ENCODE results near the gene GNAI2. TPM values are rescaled to one million over a fixed set of nuclear protein-coding genes. Genes with fewer than 3 reads are reported as not detected.
A peak's percentile ranks its signal among the peaks of the same experiment; 100 is the strongest.

Gene GNAI2
- total RNA-seq, 1 experiment from 2014 or later = 62.0 TPM

DNA sequence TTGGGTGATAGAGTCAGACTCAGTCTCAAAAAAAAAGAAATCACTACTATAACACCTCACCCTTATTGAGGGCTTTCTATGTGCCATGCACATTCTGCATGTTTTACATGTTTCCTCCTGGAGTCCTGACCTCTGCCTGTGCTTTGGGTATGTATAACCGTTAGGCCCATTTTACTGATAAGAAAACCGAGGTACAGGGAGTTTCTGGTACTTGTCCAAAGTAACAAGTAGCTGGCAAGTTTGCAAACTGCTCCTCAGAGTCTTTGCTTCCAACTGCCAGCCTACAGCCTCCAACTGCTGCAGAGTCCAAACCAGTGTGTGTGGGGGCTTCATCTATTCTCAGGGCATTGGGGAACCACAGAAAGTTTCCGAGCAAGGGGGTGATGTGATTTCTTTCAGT, 3.7 kb upstream of the GNAI2 start:
- Mint-ChIP-seq H3K36me3 (ENCODE audit: insufficient read depth, unreplicated experiment) (peaks cover 7% of the 10 kb centered on the region), H3K27me3 (ENCODE audit: insufficient read depth, unreplicated experiment) (no peaks in the 10 kb centered on the region), H3K27ac (ENCODE audit: unreplicated experiment) (no peak overlapping the region), H3K4me1 (ENCODE audit: low read depth, unreplicated experiment) (peaks cover 9% of the 10 kb centered on the region), H3K4me3 (ENCODE audit: unreplicated experiment) (no peak overlapping the region), H3K9me3 (ENCODE audit: unreplicated experiment) (no peaks in the 10 kb centered on the region)
- DNase-seq = no peak
- Histone ChIP-seq H3K4me3 (ENCODE audit: low read depth, low read length) (no peak overlapping the region), H3K4me1 (peaks cover 22% of the 10 kb centered on the region), H3K36me3 (ENCODE audit: control insufficient read depth, insufficient read depth, low read length) (no peaks in the 10 kb centered on the region), H3K27me3 (replicated peaks; ENCODE audit: control insufficient read depth, insufficient read depth, low read length) (no peaks in the 10 kb centered on the region), H3K9me3 (no peaks in the 10 kb centered on the region)
- TF ChIP-seq, protein P1, sequence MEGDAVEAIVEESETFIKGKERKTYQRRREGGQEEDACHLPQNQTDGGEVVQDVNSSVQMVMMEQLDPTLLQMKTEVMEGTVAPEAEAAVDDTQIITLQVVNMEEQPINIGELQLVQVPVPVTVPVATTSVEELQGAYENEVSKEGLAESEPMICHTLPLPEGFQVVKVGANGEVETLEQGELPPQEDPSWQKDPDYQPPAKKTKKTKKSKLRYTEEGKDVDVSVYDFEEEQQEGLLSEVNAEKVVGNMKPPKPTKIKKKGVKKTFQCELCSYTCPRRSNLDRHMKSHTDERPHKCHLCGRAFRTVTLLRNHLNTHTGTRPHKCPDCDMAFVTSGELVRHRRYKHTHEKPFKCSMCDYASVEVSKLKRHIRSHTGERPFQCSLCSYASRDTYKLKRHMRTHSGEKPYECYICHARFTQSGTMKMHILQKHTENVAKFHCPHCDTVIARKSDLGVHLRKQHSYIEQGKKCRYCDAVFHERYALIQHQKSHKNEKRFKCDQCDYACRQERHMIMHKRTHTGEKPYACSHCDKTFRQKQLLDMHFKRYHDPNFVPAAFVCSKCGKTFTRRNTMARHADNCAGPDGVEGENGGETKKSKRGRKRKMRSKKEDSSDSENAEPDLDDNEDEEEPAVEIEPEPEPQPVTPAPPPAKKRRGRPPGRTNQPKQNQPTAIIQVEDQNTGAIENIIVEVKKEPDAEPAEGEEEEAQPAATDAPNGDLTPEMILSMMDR (IDR thresholded peaks at IDR 0.05; ENCODE audit: insufficient read depth in 1 of 2, low read depth in 1 of 2, low read length in 1 of 2, severe bottlenecking in 1 of 2, unreplicated experiment in 1 of 2) = no peak
- BruUV-seq (replicated peaks) = no TSS peak
- CTCF ChIA-PET = no interaction called here
- intact Hi-C loops (cut with micrococcal nuclease; ENCODE audit: unreplicated experiment) = no loop called here
- POLR2A ChIA-PET = no interaction called here

DNA sequence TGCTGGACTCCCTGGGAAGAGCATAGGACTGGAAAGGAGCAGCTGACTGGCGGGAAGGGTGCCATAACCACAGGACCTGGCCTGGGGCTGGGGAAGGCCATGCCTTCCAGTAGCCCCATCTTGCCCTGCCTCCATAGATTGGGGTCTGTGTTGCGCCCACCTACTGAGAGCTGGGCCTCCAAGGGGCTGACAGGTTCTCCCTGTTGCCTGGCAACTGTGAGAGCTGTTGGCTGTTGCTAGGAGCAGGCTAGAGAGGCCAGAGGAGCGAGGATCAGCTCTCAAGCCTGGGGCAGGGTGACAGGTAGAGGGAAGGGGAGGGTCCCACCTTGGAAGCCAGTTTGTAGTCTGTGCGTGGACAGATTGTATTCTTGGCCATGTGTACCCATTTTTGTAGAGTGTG, 2.8 kb upstream of the GNAI2 start:
- H3K4me1 ChIP-seq = peaks cover 28% of the 10 kb centered on the region
- Mint-ChIP-seq H3K9me3 (ENCODE audit: unreplicated experiment) (no peaks in the 10 kb centered on the region), H3K4me3 (ENCODE audit: unreplicated experiment) (no peak overlapping the region), H3K36me3 (ENCODE audit: insufficient read depth, unreplicated experiment) (peaks cover 7% of the 10 kb centered on the region), H3K4me1 (ENCODE audit: low read depth, unreplicated experiment) (peaks cover 13% of the 10 kb centered on the region), H3K27ac (ENCODE audit: unreplicated experiment) (no peak overlapping the region), H3K27me3 (ENCODE audit: insufficient read depth, unreplicated experiment) (no peaks in the 10 kb centered on the region)
- H3K4me3 ChIP-seq (ENCODE audit: low read depth, low read length) = no peak overlapping the region
- H3K27me3 ChIP-seq (replicated peaks; ENCODE audit: control insufficient read depth, insufficient read depth, low read length) = no peaks in the 10 kb centered on the region
- POLR2A ChIA-PET = interaction anchor here (0.6 kb wide), 1 partner anchor 31 kb away, joined by 5 read pairs; no protein-coding TSS in a partner anchor
- no peak for DNase-seq
- no peaks in the 10 kb centered on the region for H3K36me3 ChIP-seq (ENCODE audit: control insufficient read depth, insufficient read depth, low read length)
- no peaks in the 10 kb centered on the region for H3K9me3 ChIP-seq
- intact Hi-C loops (cut with micrococcal nuclease; ENCODE audit: unreplicated experiment) = no loop called here
- TF ChIP-seq, protein P1 (IDR thresholded peaks at IDR 0.05; ENCODE audit: insufficient read depth in 1 of 2, low read depth in 1 of 2, low read length in 1 of 2, severe bottlenecking in 1 of 2, unreplicated experiment in 1 of 2) = no peak
- CTCF ChIA-PET = no interaction called here
- no TSS peak for BruUV-seq (replicated peaks)

DNA sequence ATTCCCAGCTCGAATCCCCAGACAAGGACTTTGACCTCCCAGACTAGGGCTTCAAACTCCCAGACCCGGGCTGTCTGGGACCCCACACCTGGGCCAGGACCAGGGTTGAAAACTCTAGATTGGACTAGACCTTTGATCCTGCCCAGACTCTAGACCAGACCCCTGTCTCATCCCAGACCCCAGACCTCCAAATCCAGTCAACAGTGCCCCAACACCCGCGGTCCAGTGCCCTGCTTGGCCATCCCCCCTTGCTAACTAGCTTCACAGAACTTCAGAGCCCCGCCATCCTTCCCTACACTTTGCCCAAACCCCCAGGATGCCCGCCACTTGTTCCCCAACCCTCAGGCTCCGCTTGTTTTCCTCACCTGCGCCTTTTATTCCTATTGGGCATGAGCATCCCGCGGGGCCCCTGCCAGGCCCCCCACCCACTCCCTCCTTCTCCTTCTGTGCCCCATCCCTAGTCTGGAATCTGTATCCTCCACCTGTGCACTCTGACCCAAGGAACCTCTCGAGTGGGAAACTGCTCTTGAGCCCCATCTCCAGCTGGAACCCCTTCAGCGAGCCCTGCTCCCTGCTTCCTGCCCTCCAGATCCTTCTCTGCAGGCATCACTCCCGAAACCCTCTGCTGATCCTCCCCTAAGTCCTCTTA, 604 bp downstream of the GNAI2 start:
- TF ChIP-seq, protein P1 (IDR thresholded peaks at IDR 0.05; ENCODE audit: insufficient read depth in 1 of 2, low read depth in 1 of 2, low read length in 1 of 2, severe bottlenecking in 1 of 2, unreplicated experiment in 1 of 2) = no peak
- Histone ChIP-seq H3K4me3 (ENCODE audit: low read depth, low read length) (peak overlapping the region; percentile 52), H3K36me3 (ENCODE audit: control insufficient read depth, insufficient read depth, low read length) (no peaks in the 10 kb centered on the region; the same call in none of the 2 replicates), H3K27me3 (replicated peaks; ENCODE audit: control insufficient read depth, insufficient read depth, low read length) (no peaks in the 10 kb centered on the region), H3K9me3 (no peaks in the 10 kb centered on the region), H3K4me1 (peaks cover 23% of the 10 kb centered on the region)
- no peaks in the 10 kb centered on the region for H3K27me3 Mint-ChIP-seq (ENCODE audit: insufficient read depth, unreplicated experiment)
- peaks cover 12% of the 10 kb centered on the region for H3K36me3 Mint-ChIP-seq (ENCODE audit: insufficient read depth, unreplicated experiment)
- ChIA-PET CTCF (interaction anchor here (0.5 to 1.8 kb wide), 10 partner anchors 10 to 210 kb away, joined by 4 to 30 read pairs (median 5); partner anchors contain the start of genes CYB561D2 and NPRL2), POLR2A (interaction anchor here (0.6 to 1.8 kb wide), 6 partner anchors 10 to 209 kb away, joined by 5 to 16 read pairs (median 8); partner anchors contain the start of genes HYAL3 and NAA80)
- TSS peak; percentile 52 for BruUV-seq (replicated peaks)
- DNase-seq = no peak
- intact Hi-C loops (cut with micrococcal nuclease; ENCODE audit: unreplicated experiment) = loop anchor here (2.0 kb wide), 1 partner anchor 62 kb away; the partner anchor contains the start of genes HYAL3 and NAA80
- H3K9me3 Mint-ChIP-seq (ENCODE audit: unreplicated experiment) = no peaks in the 10 kb centered on the region
- H3K27ac Mint-ChIP-seq (ENCODE audit: unreplicated experiment) = peak overlapping the region; percentile 82
- H3K4me3 Mint-ChIP-seq (ENCODE audit: unreplicated experiment) = peak overlapping the region; percentile 94
- peaks cover 13% of the 10 kb centered on the region for H3K4me1 Mint-ChIP-seq (ENCODE audit: low read depth, unreplicated experiment)
